GM10266 (cell line): ENCODE results near the gene DCUN1D1.
"Not testable (repeated sequence)": the region's sequence is repeated elsewhere in the genome, so short reads cannot be mapped to it uniquely, and the experiment has no call there.

Experiments used
- DNase-seq: peaks from one replicate; pipeline ENCODE4 v3.0.0; 2012; ENCODE audit errors: extremely low spot score
- CTCF ChIP-seq: IDR thresholded peaks from 2 replicates; pipeline ENCODE4 v1.5.1; 2012; ENCODE audit warnings: mild to moderate bottlenecking, low read depth; ENCODE audit not compliant: control insufficient read depth, insufficient read depth; ENCODE audit errors: missing control alignments

DCUN1D1 gene

DNA sequence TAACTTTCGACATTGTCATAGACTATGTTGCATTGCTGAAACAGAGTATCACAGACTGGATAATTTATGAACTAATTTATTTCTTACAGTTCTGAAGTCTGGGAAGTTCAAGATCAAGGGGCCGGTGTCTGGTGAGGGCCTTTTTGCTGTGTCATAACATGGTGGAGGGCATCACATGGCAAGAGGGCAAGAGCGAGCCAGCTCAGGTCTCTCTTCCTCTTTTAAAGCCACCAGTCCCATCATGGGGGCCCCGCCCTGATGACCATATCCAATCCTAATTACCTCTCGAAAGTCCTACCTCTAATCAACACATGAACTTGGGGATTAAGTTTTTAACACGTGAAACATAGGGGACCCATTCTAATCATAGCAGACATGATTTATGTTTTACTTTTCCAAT, 33.5 kb upstream of the DCUN1D1 start:
- no peak for TF ChIP-seq CTCF
- no peak for DNase-seq

DNA sequence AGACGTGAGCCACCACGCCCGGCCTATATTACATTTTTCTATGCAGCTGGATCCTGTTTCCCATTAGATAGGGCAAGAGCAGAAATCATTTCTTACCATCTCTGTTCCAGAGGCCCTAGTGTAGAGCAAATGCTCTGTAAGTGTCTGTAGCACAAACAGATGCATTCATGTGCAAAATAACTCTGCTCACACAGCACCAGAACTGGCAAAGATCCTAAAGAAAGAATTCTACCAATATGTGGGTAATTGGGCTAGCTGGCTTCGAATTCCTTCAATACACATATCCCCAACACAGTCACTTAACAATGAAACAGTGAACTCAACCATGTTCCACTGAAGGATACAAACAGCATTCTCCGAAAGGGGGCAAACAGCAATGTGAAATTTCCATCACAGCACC, 32.7 kb upstream of the DCUN1D1 start:
- TF ChIP-seq CTCF: no peak
- DNase-seq: no peak

DNA sequence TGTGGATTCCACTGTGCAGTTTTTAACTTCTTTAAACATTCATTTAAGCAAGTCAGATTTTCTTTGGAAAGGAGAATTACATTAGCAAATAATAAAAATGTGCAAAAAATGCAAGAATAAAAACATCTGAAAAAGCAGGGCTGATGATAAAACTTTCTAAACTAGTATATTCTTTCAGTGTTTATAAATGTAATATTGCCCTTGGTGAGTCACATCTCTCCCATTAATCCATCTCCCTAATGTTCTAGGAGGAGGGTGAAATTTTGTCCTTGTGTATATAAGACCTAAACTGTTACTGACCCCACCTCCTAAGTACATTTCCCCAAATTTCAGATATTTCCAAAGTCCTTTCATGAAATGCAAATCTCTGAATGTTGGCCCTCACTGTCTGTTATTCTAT, 28.5 kb upstream of the DCUN1D1 start:
- no peak for TF ChIP-seq CTCF
- no peak for DNase-seq

DNA sequence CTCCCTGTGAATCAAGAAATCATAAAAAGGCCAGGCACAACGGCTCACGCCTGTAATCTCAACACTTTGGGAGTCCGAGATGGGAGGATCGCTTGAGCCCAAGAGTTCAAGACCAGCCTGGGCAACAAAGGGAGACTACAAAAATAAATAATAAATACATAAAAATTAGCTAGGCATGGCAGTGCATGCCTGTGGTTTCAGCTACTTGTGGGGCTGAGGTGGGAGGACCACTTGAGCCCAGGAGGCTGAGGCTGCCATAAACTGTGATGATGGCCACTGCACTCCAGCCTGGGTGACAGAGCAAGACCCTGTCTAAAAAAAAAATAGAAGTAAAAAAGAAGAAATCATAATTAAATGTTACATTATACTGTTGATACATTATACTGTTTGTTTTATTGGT, 28.0 kb upstream of the DCUN1D1 start:
- no peak for DNase-seq
- TF ChIP-seq CTCF: no peak

DNA sequence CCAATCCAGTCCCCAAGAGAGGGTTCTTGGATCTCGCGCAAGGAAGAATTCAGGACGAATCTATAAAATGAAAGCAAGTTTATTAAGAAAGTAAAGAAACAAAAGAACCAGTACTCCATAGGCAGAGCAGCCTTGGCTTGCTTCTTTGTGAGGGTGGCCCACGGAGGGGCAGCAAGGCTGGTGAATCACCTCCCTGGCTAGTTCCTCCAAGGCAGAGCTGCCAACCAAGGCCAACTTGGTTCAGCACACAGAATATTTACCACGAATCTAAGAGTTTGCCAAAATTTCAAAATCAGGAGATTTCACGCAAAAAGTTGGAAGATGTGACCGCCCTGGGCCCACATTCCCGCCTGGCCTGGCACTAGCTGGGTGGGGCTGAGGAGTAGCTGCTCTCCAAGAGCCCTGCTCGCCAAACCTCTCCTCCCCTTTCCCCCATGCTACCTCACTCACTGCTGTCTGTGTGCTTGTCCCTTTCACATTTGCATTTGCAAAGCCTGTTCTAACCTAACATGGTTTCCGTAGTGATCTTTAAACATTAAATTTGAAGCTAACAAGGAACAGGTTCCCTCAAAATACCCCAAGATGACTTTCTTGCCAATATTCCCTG, 26.2 kb upstream of the DCUN1D1 start:
- no peak for TF ChIP-seq CTCF
- no peak for DNase-seq

DNA sequence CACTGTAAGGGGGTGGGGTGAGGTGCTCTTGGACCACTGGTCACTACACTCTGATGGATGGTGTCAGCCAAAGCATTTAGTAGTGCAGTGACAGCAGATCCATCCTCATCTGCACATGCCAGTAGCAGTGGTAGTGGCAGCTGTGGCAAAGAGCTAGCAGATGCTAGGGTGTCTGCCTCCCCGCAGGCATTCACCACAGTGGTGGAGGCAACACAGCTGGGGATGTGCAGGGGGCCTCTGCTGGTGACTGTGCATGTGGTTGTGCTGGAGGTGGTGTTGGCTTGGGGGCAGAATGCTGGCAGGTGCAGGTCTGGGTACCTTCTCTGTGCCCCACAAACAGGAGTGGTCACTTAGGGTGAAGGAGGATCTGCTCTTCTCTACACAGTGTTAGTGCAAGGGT, 19.4 kb upstream of the DCUN1D1 start:
- no peak for TF ChIP-seq CTCF
- DNase-seq: no peak

DNA sequence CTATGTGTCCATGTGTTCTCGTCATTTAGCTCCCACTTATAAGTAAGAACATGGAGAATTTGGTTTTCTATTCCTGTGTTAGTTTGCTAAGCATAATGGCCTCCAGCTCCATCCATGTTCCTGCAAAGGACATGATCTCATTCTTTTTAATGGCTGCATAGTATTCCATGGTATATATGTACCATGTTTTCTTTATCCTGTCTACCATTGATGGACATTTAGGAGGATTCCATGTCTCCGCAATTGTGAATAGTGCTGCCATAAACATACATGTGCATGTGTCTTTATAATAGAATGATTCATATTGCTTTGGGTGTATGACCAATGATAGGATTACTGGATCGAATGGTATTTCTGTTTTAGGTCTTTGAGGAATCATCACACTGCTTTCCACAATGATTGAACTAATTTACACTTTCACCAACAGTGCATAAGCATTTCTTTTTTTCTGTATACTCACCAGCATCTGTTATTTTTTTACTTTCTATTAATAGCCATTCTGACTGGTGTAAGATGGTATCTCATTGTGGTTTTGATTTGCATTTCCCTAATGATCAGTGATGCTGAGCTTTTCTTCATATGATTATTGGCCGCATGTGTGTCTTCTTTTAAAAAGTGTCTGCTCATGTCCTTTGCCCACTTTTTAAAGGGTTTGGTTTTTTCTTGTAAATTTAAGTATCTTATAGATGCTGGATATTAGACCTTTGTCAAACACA, 13.3 kb upstream of the DCUN1D1 start:
- not testable (repeated sequence) for DNase-seq
